HepG2 (cell line): Measurements from ENCODE around the gene BBLN. TPM values are rescaled to one million over a fixed set of nuclear protein-coding genes. Genes with fewer than 3 reads are reported as not detected.

Source experiments
- ARNT2 ChIP-seq: sonication (generic); formaldehyde crosslinking; IDR thresholded peaks from 2 replicates; pipeline ENCODE4 v1.8.0; 2022; ENCODE audit warnings: mild to moderate bottlenecking, low read depth, missing genetic modification reagents, moderate library complexity
- FOXA3 ChIP-seq: IDR thresholded peaks from 2 replicates; pipeline ENCODE4 v1.6.1; 2016; ENCODE audit warnings: missing genetic modification reagents, missing compliant biosample characterization
- GLI4 ChIP-seq: sonication (generic); formaldehyde crosslinking; IDR thresholded peaks from 2 replicates; pipeline ENCODE4 v1.5.1; 2020; ENCODE audit warnings: missing genetic modification reagents, mild to moderate bottlenecking, moderate library complexity, borderline replicate concordance
- HDAC1 ChIP-seq: sonication (generic); formaldehyde crosslinking; IDR thresholded peaks from 2 replicates; pipeline ENCODE4 v1.5.1; 2020; ENCODE audit warnings: mild to moderate bottlenecking, missing genetic modification reagents
- ISL2 ChIP-seq: sonication (generic); formaldehyde crosslinking; IDR thresholded peaks from 2 replicates; pipeline ENCODE4 v1.5.0; 2020; ENCODE audit warnings: missing genetic modification reagents
- MLX ChIP-seq: IDR thresholded peaks from 2 replicates; pipeline ENCODE4 v1.6.1; 2016
- RELA ChIP-seq: sonication (generic); formaldehyde crosslinking; IDR thresholded peaks from 2 replicates; pipeline ENCODE4 v1.4.0; 2020; ENCODE audit warnings: missing genetic modification reagents
- THAP9 ChIP-seq: sonication (generic); formaldehyde crosslinking; IDR thresholded peaks from 2 replicates; pipeline ENCODE4; 2020; ENCODE audit warnings: missing genetic modification reagents, mild to moderate bottlenecking, borderline replicate concordance
- THYN1 ChIP-seq: sonication (generic); formaldehyde crosslinking; IDR thresholded peaks from 2 replicates; pipeline ENCODE4 v1.8.1; 2023; ENCODE audit warnings: low read depth, mild to moderate bottlenecking, moderate library complexity, missing genetic modification reagents, borderline replicate concordance
- ZBTB2 ChIP-seq: sonication (generic); formaldehyde crosslinking; IDR thresholded peaks from 2 replicates; pipeline ENCODE4 v1.8.0; 2022; ENCODE audit warnings: low read depth, missing genetic modification reagents
- ZBTB3 ChIP-seq: sonication (generic); formaldehyde crosslinking; IDR thresholded peaks from 2 replicates; pipeline ENCODE4 v1.4.0; 2020; ENCODE audit warnings: low read depth, mild to moderate bottlenecking, moderate library complexity, missing genetic modification reagents, borderline replicate concordance
- ZFP36L2 ChIP-seq: sonication (generic); formaldehyde crosslinking; IDR thresholded peaks from 2 replicates; pipeline ENCODE4 v1.4.0; 2020; ENCODE audit warnings: missing genetic modification reagents
- ZNF124 ChIP-seq: sonication (generic); formaldehyde crosslinking; IDR thresholded peaks from 2 replicates; pipeline ENCODE4 v1.4.0; 2020; ENCODE audit warnings: missing genetic modification reagents
- ZNF570 ChIP-seq: sonication (generic); formaldehyde crosslinking; IDR thresholded peaks from 2 replicates; pipeline ENCODE4 v1.4.0; 2020; ENCODE audit warnings: mild to moderate bottlenecking, missing genetic modification reagents, borderline replicate concordance
- ZSCAN9 ChIP-seq: IDR thresholded peaks from 2 replicates; pipeline ENCODE4 v1.6.1; 2016; ENCODE audit warnings: borderline replicate concordance
- polyA plus RNA-seq, 8 experiments: library from polyadenylated mRNA; depleted of rRNA in 3 of 8; stranded (reverse) in 7 of 8; unstranded in 1 of 8; fragments of >200 nt; fragmentation: Illumina TruSeq in 4 of 8; extraction: Trizol in 4 of 8; gene quantifications; 2 replicates each; pipeline versions ENCODE4 v1.2.1 to v1.2.3, GENCODE V29; 2011 to 2016; ENCODE audit warnings: low read depth in 4 of 8, missing spikeins in 1 of 8, mixed read lengths in 1 of 8; ENCODE audit not compliant: insufficient read depth in 1 of 8
- total RNA-seq, 5 experiments: library from RNA; depleted of rRNA; stranded (reverse); fragments of >200 nt; fragmentation: Illumina TruSeq; extraction: Trizol; gene quantifications; 2 replicates each; pipeline ENCODE4 v1.2.3, GENCODE V29; 2016; ENCODE audit warnings: low read depth in 1 of 5
- TF ChIP-seq, protein P1 (sequence below): sonication (generic); formaldehyde crosslinking; IDR thresholded peaks from 2 replicates; pipeline ENCODE4 v1.8.1; 2023; ENCODE audit warnings: mild to moderate bottlenecking, inconsistent platforms, moderate library complexity, missing genetic modification reagents, borderline replicate concordance
- TF ChIP-seq, protein P2 (sequence below): IDR thresholded peaks from 2 replicates; pipeline ENCODE4 v1.6.1; 2016; ENCODE audit warnings: low read depth

BBLN gene
- total and polyA plus RNA-seq, 2 of the 13 experiments (the other 11 are each of a cell fraction or from before 2014, with no cell fraction given), result 27.6 to 33.1 TPM

GRCh38 chr9:128153060-128153946 lies 6.8 kb upstream of the BBLN start (continued):
- TF ChIP-seq THAP9 (CRISPR knock-in tag) (no peak), RELA (CRISPR knock-in tag) (no peak), GLI4 (CRISPR knock-in tag) (no peak), ZBTB3 (CRISPR knock-in tag) (no peak), FOXA3 (CRISPR knock-in tag) (peak; percentile 26; the same call in 1 of the 2 replicates), ZNF124 (CRISPR knock-in tag) (no peak), ZSCAN9 (CRISPR knock-in tag) (no peak), ARNT2 (no peak), HDAC1 (CRISPR knock-in tag) (no peak), THYN1 (CRISPR knock-in tag) (no peak), ZBTB2 (CRISPR knock-in tag) (no peak), MLX (CRISPR knock-in tag) (no peak), ZNF570 (CRISPR knock-in tag) (no peak), ZFP36L2 (no peak), ISL2 (CRISPR knock-in tag) (no peak)
- TF ChIP-seq, protein P1, sequence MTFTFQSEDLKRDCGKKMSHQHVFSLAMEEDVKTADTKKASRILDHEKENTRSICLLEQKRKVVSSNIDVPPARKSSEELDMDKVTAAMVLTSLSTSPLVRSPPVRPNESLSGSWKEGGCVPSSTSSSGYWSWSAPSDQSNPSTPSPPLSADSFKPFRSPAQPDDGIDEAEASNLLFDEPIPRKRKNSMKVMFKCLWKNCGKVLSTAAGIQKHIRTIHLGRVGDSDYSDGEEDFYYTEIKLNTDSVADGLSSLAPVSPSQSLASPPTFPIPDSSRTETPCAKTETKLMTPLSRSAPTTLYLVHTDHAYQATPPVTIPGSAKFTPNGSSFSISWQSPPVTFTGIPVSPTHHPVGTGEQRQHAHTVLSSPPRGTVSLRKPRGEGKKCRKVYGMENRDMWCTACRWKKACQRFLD, result no peak
- TF ChIP-seq, protein P2, sequence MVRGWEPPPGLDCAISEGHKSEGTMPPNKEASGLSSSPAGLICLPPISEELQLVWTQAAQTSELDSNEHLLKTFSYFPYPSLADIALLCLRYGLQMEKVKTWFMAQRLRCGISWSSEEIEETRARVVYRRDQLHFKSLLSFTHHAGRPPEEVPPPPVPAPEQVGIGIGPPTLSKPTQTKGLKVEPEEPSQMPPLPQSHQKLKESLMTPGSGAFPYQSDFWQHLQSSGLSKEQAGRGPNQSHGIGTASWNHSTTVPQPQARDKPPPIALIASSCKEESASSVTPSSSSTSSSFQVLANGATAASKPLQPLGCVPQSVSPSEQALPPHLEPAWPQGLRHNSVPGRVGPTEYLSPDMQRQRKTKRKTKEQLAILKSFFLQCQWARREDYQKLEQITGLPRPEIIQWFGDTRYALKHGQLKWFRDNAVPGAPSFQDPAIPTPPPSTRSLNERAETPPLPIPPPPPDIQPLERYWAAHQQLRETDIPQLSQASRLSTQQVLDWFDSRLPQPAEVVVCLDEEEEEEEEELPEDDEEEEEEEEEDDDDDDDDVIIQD (CRISPR knock-in tag), result no peak
